ENCODE results near the gene TIGD6.

DNA sequence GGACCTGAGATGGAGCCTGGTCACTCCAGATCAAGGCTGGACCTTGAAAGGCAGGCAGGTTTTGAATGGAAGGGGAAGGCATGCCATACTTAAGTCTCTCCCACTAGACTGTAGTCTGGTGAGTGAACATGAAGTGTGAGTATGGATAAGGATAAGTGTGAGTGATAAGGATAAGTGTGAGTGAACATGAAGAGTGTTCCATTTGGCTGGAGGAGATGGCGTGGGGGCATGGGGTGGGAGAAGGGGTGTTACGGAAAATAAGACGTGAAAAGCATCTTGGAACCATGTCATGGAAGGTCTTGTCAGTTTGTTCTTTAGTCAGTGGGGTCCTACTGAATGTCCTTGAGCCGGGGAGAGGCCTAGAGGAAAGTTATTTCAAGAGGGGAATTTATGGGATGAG, 32.9 kb upstream of the TIGD6 start:
- TF ChIP-seq ZBTB1 (CRISPR knock-in tag; IDR thresholded peaks at IDR 0.05; ENCODE audit: borderline replicate concordance, low read depth) (no peak), CEBPB (tag; IDR thresholded peaks at IDR 0.05) (no peak), POLR3G (IDR thresholded peaks at IDR 0.05; ENCODE audit: extremely low read depth, insufficient read length, insufficient replicate concordance) (no peak)
- TF ChIP-seq, protein P1, sequence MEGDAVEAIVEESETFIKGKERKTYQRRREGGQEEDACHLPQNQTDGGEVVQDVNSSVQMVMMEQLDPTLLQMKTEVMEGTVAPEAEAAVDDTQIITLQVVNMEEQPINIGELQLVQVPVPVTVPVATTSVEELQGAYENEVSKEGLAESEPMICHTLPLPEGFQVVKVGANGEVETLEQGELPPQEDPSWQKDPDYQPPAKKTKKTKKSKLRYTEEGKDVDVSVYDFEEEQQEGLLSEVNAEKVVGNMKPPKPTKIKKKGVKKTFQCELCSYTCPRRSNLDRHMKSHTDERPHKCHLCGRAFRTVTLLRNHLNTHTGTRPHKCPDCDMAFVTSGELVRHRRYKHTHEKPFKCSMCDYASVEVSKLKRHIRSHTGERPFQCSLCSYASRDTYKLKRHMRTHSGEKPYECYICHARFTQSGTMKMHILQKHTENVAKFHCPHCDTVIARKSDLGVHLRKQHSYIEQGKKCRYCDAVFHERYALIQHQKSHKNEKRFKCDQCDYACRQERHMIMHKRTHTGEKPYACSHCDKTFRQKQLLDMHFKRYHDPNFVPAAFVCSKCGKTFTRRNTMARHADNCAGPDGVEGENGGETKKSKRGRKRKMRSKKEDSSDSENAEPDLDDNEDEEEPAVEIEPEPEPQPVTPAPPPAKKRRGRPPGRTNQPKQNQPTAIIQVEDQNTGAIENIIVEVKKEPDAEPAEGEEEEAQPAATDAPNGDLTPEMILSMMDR (IDR thresholded peaks at IDR 0.05 in 2 of 3, conservative IDR thresholded peaks at IDR 0.05 in 1 of 3; ENCODE audit: insufficient read depth in 2 of 3, low read depth in 1 of 3, low read length in 3 of 3) = no peak
- TF ChIP-seq, protein P2, sequence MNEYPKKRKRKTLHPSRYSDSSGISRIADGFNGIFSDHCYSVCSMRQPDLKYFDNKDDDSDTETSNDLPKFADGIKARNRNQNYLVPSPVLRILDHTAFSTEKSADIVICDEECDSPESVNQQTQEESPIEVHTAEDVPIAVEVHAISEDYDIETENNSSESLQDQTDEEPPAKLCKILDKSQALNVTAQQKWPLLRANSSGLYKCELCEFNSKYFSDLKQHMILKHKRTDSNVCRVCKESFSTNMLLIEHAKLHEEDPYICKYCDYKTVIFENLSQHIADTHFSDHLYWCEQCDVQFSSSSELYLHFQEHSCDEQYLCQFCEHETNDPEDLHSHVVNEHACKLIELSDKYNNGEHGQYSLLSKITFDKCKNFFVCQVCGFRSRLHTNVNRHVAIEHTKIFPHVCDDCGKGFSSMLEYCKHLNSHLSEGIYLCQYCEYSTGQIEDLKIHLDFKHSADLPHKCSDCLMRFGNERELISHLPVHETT (CRISPR knock-in tag; conservative IDR thresholded peaks at IDR 0.05 in 1 of 2, IDR thresholded peaks at IDR 0.05 in 1 of 2) = no peak
